NCI-H526 treated with DMSO at 0.1 percent for 48 hours (cell line): ENCODE results near the gene SF3B2.
"Not testable (repeated sequence)": the region's sequence is repeated elsewhere in the genome, so short reads cannot be mapped to it uniquely, and the experiment has no call there.

Experiments used
- DNase-seq: peaks from one replicate; lab custom pipeline; 2025; lab: John Stamatoyannopoulos, UW

Gene SF3B2

GRCh38 chr11:66017321-66017720, 34.8 kb upstream of the SF3B2 start:
- no peak for DNase-seq

- no peak for DNase-seq
These were observed 32.0 kb upstream of the SF3B2 start for GRCh38 chr11:66020212-66020611.

DNA sequence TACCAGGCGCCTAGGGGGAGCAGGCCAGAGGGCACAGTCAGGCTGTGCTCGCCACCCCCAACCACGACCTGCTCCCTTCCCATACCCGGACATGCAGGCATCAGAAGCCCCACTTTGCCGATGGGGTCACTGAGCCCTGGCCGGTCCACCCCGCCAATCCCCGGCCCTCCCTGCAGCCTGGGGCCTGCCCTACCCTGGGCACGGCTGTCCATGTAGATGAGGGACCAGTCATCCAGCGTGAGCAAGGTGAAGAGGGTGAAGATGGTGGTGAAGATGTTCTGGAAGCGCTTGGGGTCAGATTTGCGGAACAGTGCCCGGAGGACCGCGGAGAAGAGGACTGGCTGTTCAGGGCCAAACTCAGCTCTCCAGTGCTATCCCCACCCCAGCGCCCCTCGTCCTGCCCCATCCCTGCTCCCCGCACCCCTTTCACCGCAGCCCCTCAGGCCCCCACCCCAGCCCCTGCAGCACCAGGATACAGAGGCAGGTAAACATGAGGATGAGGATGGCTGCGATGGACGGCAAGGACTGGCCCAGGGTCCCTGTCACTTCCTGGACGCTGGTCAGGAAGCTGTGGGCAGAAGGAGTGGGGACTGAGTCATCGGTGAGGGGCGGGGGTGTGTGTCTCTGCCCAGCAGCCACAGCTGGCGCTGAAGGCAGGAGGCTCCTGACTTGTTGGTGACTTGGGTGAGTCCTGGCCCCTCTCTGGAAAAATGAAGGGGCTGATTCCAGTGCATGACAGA, 31.4 kb upstream of the SF3B2 start:
- no peak for DNase-seq

GRCh38 chr11:66022401-66023185, 29.6 kb upstream of the SF3B2 start:
- no peak for DNase-seq

GRCh38 chr11:66023186-66023440, 29.1 kb upstream of the SF3B2 start:
- not testable (repeated sequence) for DNase-seq

- no peak for DNase-seq
These were observed 26.1 kb upstream of the SF3B2 start, which contains the start of gene CATSPER1 for GRCh38 chr11:66026017-66026529. Gene CATSPER1, minus strand, starts transcription at chr11:66026479. Its CDS starts 100 bp downstream, at chr11:66026379.

- DNase-seq, result no peak
These were observed 19.0 kb upstream of the SF3B2 start for GRCh38 chr11:66032957-66033735.

DNA sequence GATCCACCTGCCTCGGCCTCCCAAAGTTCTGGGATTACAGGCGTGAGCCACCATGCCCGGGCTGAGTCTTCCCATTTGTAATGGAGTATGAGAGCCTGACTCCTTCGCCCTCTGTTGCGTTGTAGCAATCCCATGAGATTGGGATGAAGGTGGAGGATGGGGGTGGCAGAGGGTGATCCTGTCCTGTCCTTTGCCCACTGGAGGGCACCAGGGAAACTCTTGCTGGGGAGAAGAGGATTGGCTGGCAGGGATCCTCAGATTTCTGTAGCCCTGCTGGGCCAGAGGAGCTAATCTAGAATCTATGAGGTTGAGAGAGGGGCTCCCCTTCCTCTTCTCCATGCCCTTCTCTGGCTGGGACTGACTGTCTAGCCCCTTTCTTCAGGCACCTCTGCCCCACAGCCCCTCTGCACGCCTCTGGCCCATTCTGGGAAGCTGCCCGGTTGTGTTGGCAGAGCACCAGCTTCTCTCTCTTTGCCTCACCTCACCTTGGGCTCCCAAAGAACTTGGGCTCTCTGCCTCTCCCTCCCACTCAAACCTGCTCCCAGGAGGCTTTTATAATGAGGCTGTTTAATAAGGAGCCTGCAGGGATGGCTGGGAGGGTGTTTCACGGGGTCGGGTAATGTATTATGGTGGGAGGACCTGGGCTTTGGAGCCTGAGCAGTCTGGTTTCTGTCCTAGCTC, 16.4 kb upstream of the SF3B2 start:
- DNase-seq, result no peak

DNA sequence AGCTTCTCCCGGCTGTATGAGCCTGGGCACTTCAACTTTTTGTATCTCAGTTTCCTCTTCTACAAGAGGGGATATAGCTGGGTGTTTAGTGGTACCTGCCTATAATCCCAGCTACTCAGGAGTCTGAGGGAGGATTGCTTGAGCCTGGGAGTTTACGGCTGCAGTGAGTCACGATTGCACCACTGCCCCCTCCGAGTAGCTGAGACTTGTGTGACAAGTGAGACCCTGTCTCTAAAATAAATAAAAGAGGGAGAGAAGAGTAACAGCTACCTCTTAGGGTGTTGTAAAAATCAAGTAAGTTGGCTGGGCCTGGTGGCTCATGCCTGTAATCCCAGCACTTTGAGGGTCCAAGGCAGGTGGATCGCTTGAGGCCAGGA, 15.8 kb upstream of the SF3B2 start:
- no peak for DNase-seq

DNA sequence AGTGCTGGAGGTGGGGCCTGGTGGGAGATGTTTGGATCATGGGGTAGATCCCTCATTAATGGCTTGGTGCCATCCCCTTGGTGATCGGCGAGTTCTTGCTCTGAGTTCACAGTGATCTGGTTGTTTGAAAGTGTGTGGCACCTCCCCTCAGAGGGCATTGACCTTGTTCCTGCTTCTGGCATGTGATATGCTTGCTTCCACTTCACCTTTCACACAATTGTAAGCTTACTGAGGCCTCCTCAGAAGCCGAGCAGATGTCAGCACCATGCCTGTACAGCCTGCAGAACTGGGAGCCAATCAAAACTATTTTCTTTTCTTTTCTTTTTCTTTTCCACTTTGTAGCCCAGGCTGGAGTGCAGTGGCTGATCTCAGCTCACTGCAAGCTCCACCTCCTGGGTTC, 14.8 kb upstream of the SF3B2 start:
- DNase-seq, result no peak

DNA sequence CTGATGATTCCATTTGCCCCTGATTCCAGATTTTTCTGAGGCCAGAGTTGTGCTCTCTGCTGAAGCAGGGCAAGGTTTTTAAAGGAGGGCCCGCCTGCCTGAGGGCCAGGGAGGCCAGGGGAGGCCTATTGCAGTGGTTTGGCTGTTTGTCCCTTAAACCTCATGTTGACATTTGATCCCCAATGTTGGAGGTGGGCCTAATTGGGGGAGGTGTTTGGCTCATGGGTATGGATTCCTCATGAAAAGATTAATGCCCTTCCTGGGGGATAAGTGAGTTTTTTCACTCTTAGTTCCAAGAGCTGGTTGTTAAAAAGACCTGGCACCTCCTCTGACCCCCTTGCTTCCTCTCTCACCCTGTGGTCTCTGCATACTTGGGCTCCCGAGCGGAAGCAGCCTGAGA, 12.4 kb upstream of the SF3B2 start:
- DNase-seq, result no peak

DNA sequence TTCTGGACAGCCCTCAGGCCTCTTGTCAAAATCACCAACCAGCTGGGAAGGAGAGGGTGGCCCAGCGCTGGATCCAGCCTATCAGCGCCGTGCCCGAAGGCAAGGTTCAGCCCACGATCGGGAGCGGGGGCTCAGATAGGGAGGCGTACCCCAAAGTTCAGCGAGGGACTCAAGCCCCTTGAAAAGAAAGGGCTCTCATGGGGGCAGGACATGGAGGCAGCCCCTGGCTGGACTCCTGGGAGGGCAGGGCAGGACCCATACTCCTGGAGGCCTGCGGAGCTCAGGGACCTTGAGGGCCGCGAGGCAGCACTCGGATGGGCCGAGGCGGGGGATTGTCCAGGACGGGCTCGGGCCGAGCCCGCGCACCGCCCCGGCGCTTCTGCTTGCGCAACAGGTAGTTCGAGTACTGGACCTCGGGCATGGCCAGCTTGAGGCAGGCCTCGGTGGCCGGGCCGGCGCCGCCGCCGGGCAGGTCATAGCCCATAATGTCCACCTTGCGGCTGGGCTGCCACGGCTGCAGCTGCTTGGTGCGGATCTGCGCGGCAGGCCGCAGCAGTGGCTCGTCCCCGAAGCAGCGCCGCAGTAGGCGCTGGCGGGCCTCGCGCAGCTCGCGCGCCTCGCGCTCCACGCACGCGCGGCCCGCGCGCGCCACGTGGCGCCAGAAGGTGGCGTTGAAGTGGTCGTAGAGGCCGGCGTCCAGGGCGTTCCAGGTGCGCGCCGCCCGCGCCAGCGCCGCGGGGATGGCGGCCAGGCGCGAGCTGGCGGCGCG, 9.8 kb upstream of the SF3B2 start:
- DNase-seq, result no peak

DNA sequence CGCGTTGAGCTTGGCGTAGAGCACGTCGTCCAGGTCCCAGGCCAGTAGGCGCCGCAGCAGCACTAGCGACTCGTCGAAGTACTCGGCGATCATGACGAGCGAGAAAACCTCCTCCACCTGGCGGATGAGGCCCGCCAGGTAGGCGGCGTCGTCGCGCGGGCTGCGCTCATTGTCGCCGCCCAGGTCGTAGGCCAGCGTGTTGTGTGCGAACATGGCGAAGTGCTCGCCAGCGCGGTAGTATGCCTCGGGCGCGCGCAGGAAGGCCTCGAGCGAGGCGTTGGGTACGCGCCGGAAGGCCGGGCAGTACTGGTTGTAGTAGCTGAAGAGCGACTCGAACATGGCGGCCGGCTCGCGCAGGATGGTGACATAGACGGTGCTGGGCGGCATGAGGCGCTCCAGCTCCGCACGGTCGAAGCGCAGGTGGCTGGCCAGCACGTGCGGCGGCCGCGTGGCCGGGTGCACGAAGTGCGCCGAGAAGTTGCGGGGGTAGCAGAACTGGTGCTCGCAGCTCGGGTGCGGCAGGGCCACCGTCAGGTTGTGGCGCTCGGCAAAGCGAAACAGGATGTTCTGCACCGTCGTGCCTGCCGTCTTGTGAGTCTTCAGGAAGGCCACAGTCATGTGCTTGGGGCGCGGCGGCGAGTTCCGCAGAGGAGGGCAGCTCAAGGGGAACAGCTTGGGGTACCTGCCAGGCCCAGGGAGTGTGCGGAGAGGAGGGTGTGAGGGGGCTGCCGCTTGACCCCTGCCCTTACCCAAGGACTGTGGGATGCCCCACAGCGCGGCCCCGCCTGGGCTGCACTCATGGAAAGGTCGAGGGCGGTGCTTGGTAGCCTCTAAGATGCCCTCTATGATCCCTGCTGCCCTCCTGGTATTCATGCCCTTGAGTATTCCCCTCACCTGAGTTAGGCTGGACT, 8.9 kb upstream of the SF3B2 start:
- DNase-seq, result no peak

- DNase-seq, result no peak
These were observed 7.4 kb upstream of the SF3B2 start for GRCh38 chr11:66044757-66045156.

- peak; percentile 63 for DNase-seq
These were observed 7.0 kb upstream of the SF3B2 start for GRCh38 chr11:66045177-66045639.

DNA sequence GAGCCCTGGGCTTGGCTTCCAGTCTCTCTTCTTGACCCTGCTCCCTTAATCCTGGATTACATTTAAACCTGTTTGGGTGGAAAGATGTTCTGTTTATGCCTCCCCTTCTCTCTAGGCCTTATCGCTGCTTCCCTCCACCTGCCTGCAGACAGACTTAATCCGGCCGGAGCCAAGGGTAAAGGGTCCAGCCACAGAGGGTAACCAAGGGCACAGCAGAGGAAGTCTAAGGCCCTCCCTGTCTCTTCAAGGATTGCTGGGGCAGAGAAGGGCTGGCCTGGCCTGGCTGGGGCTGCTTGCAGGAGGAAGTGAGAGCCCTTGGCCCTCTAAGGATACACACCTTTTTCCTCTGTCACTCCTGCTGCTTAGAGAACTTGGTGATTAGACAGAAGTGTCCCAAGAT, 5.3 kb upstream of the SF3B2 start:
- no peak for DNase-seq

DNA sequence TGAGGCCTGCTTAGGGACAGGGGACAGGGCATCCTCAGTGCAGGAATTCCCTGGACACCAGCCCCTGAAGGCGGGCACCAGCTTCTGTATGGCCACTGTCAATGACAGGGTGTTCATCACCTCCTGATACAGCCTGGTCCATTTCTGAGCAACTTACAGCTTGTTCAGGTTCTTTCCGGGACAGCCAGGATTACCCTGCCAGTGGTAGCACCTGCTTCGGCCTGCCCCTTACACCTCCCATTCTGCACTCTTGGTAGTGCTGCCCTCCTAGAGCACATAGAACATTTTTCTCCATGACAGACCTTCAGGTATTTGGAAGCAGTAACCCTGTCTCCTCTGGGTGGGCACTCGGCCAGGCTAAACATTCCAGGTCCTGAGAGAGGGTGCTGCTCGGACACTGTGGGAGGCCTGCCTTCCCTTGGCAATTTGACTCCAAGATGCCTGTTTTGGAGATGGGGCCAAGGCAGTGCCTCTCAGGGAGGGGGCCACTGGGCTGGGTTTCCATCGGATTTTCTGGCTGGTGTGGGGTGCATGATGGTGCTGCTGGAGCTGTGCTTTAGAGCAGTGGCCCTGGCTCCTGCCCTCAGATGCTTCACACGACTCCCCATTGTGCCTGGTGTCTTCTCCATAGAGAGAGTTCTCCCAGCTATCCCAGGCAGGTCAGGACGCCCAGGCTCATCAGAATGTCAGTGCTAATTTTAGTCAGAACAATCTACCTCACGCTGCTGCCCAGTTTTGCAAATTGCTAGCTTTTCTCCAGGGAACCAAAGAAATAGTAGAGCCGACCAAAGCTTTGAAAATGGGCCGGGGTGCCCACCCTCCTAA, 4.4 kb upstream of the SF3B2 start:
- no peak for DNase-seq

DNA sequence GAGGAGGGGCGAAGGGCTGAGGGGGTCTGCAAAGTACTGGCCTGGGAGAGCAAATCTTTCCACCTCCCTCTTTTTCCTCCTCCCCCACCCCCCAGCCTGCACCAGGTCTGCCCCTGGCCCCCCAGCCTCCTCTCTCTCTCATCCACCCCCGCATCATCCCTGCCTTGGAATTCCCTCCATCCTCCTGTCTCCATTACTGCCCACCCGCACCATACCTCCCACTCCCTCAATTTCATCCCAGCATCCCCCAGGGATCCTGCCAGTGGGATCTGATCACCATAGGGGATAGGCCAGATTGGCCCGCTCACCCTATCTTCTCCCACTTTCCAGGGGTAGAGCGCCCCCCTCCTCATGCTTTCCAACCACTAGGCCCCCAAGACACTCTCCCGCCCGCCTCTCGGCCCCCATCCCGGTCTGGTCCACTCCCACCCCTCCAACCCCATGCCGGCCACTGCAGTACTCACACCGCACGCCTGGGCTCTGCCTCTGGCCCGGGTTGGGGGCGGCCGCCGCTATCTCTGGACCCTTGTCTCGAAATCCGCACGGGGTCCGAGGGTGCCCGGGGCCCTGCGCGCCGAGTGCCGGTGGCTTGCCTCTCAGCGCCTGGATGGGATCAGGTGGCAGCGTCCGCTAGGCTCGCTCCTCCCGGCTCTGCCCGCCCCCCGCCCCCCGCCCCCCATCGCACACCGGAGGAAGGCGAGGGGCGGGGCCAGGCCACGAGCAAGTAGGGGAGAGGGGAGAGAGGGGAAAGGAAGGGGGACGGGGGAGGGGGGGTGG, 3.4 kb upstream of the SF3B2 start, which contains the start of gene GAL3ST3:
GAL3ST3 (minus strand) TSS at position 615 of the 777 bp plus-strand sequence. CDS start 3,746 bp downstream, outside the sequence.
- DNase-seq, result no peak
